Right lobe of liver (tissue), 4 donors: Measurements from ENCODE around the gene RPUSD2.
"Not testable (repeated sequence)": the region's sequence is repeated elsewhere in the genome, so short reads cannot be mapped to it uniquely, and the experiment has no call there.

Source experiments
- POLR2A ChIP-seq: fragments of 450-650 bp; IDR thresholded peaks from one replicate; pipeline ENCODE4 v1.6.1; 2017; ENCODE audit warnings: antibody characterized with exemption, mild to moderate bottlenecking
- TF ChIP-seq, protein P1 (sequence below), 4 donors: fragments of 200-600 bp in 3 of 4; fragments of 450-650 bp in 1 of 4; IDR thresholded peaks; one replicate each; pipeline versions ENCODE4 v1.5.1 to v1.8.0; 2016 to 2022; ENCODE audit warnings: antibody characterized with exemption in 4 of 4, mild to moderate bottlenecking in 2 of 4
- donor health status: DM: no; HTN: no; CAD: no.
- donor health status: DM: no; HTN: no; CAD: no.
- donor health status: DM: no; HTN: yes; CAD: no.

DNA sequence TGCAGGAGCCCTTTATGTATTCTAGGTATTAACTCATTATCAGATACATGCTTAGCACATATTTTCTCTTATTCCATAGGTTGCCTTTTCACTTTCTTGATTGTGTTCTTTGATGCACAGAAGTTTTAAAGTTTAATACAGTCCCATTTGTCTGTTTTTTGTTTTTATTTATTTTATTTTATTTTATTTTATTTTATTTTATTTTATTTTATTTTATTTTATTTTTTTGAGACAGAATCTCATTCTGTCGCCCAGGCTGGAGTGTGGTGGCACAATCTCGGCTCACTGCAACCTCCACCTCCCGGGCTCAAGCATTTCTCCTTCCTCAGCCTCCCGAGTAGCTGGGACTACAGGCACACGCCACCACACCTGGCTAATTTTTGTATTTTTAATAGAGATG, 7.8 kb downstream of the RPUSD2 start:
- not testable (repeated sequence) for TF ChIP-seq POLR2A
- TF ChIP-seq, protein P1, sequence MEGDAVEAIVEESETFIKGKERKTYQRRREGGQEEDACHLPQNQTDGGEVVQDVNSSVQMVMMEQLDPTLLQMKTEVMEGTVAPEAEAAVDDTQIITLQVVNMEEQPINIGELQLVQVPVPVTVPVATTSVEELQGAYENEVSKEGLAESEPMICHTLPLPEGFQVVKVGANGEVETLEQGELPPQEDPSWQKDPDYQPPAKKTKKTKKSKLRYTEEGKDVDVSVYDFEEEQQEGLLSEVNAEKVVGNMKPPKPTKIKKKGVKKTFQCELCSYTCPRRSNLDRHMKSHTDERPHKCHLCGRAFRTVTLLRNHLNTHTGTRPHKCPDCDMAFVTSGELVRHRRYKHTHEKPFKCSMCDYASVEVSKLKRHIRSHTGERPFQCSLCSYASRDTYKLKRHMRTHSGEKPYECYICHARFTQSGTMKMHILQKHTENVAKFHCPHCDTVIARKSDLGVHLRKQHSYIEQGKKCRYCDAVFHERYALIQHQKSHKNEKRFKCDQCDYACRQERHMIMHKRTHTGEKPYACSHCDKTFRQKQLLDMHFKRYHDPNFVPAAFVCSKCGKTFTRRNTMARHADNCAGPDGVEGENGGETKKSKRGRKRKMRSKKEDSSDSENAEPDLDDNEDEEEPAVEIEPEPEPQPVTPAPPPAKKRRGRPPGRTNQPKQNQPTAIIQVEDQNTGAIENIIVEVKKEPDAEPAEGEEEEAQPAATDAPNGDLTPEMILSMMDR (IDR thresholded peaks at IDR 0.05) = not testable (repeated sequence)
